SU-DHL-6 (cell line): ENCODE results near the gene SLC39A9.

ENCODE experiments used
- H2AFZ ChIP-seq: fragments of 200-600 bp; sonication (generic); 2 replicates; pipeline ENCODE4 v1.6.1; 2014; ENCODE audit warnings: low read depth, mild to moderate bottlenecking, moderate library complexity, mixed read lengths, antibody characterized with exemption, low read length; ENCODE audit not compliant: severe bottlenecking
- H3F3A ChIP-seq: fragments of 200-600 bp; shearing (Covaris generic); 2 replicates; pipeline ENCODE4 v1.6.0; 2016; ENCODE audit warnings: antibody characterized with exemption, mild to moderate bottlenecking; ENCODE audit not compliant: insufficient read depth
- H3K27ac ChIP-seq: fragments of 200-600 bp; sonication (generic); 2 replicates; pipeline ENCODE4 v1.5.1; 2016; ENCODE audit warnings: low read depth, mild to moderate bottlenecking, low read length, moderate library complexity, mixed read lengths
- H3K27me3 ChIP-seq: fragments of 200-600 bp; sonication (generic), shearing (Covaris generic); 2 replicates; pipeline ENCODE4 v1.6.0; 2014; ENCODE audit warnings: mild to moderate bottlenecking, low read length
- H3K36me3 ChIP-seq: fragments of 200-600 bp; sonication (generic); 2 replicates; pipeline ENCODE4 v1.6.1; 2014; ENCODE audit warnings: mild to moderate bottlenecking, low read length, mixed read lengths
- H3K4me2 ChIP-seq: fragments of 300-600, 200-600 bp; shearing (Covaris generic), sonication (generic); 2 replicates; pipeline ENCODE4 v1.6.0; 2014; ENCODE audit warnings: low read length, low read depth, mild to moderate bottlenecking; ENCODE audit not compliant: poor library complexity, severe bottlenecking
- H3K4me3 ChIP-seq: fragments of 200-600 bp; sonication (generic); 2 replicates; pipeline ENCODE4 v1.5.1; 2014; ENCODE audit warnings: antibody characterized with exemption, low read length, mild to moderate bottlenecking, mixed read lengths; ENCODE audit not compliant: insufficient read depth, poor library complexity, severe bottlenecking
- H3K79me2 ChIP-seq: fragments of 200-600 bp; sonication (generic); 2 replicates; pipeline ENCODE4 v1.6.1; 2014; ENCODE audit warnings: mild to moderate bottlenecking, low read length, moderate library complexity; ENCODE audit not compliant: insufficient read depth
- H3K9ac ChIP-seq: fragments of 200-600 bp; sonication (generic); 2 replicates; pipeline ENCODE4 v1.7.0; 2014; ENCODE audit warnings: mild to moderate bottlenecking, low read length
- H3K9me2 ChIP-seq: fragments of 200-600 bp; sonication (generic); replicated peaks from 2 replicates; pipeline ENCODE4 v1.6.1; 2014; ENCODE audit warnings: low read length; ENCODE audit not compliant: insufficient read depth
- H3K9me3 ChIP-seq: fragments of 200-600 bp; sonication (generic); 2 replicates; pipeline ENCODE4 v1.6.1; 2014; ENCODE audit warnings: low read length, mixed read lengths; ENCODE audit not compliant: insufficient read depth
- H4K20me1 ChIP-seq: fragments of 200-600 bp; sonication (generic); 2 replicates; pipeline ENCODE4 v1.6.1; 2014; ENCODE audit warnings: low read depth, mild to moderate bottlenecking, antibody characterized with exemption, low read length, moderate library complexity, mixed read lengths
- EZH2phosphoT487 ChIP-seq: fragments of 200-600 bp; sonication (generic), shearing (Covaris generic); conservative IDR thresholded peaks from 2 replicates; pipeline ENCODE4 v1.6.1; 2018; ENCODE audit warnings: mild to moderate bottlenecking, antibody characterized with exemption, low read length, moderate library complexity, mixed read lengths
- TF ChIP-seq, protein P1 (sequence below): fragments of 200-600 bp; sonication (generic); IDR thresholded peaks from one replicate; pipeline ENCODE4 v1.5.1; 2017; ENCODE audit warnings: antibody characterized with exemption, mild to moderate bottlenecking, low read length, moderate library complexity; ENCODE audit not compliant: insufficient read depth, poor library complexity, severe bottlenecking

SLC39A9 gene

GRCh38 chr14:69504775-69505174, 106.3 kb downstream of the SLC39A9 start:
- H3F3A ChIP-seq = no peaks in the 10 kb centered on the region
- H4K20me1 ChIP-seq = no peaks in the 10 kb centered on the region
- no peaks in the 10 kb centered on the region for H3K9me2 ChIP-seq

GRCh38 chr14:69505338-69506240, 107.1 kb downstream of the SLC39A9 start:
- H3K9ac ChIP-seq = no peak overlapping the region
- no peaks in the 10 kb centered on the region for H4K20me1 ChIP-seq
- H3F3A ChIP-seq = no peaks in the 10 kb centered on the region
- no peaks in the 10 kb centered on the region for H3K36me3 ChIP-seq
- H3K9me2 ChIP-seq = no peaks in the 10 kb centered on the region
- H3K27ac ChIP-seq = no peak overlapping the region
- H3K4me2 ChIP-seq = no peak overlapping the region
- no peak overlapping the region for H2AFZ ChIP-seq
- no peaks in the 10 kb centered on the region for H3K27me3 ChIP-seq
- H3K9me3 ChIP-seq = no peaks in the 10 kb centered on the region
- H3K79me2 ChIP-seq = no peaks in the 10 kb centered on the region
- no peak for TF ChIP-seq EZH2phosphoT487
- TF ChIP-seq, protein P1, sequence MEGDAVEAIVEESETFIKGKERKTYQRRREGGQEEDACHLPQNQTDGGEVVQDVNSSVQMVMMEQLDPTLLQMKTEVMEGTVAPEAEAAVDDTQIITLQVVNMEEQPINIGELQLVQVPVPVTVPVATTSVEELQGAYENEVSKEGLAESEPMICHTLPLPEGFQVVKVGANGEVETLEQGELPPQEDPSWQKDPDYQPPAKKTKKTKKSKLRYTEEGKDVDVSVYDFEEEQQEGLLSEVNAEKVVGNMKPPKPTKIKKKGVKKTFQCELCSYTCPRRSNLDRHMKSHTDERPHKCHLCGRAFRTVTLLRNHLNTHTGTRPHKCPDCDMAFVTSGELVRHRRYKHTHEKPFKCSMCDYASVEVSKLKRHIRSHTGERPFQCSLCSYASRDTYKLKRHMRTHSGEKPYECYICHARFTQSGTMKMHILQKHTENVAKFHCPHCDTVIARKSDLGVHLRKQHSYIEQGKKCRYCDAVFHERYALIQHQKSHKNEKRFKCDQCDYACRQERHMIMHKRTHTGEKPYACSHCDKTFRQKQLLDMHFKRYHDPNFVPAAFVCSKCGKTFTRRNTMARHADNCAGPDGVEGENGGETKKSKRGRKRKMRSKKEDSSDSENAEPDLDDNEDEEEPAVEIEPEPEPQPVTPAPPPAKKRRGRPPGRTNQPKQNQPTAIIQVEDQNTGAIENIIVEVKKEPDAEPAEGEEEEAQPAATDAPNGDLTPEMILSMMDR = no peak
- no peak overlapping the region for H3K4me3 ChIP-seq

More at GRCh38 chr14:69504775-69505174, 106.3 kb downstream of the SLC39A9 start:
- no peak overlapping the region for H3K27ac ChIP-seq
- H3K79me2 ChIP-seq = no peaks in the 10 kb centered on the region
- H3K9me3 ChIP-seq = no peaks in the 10 kb centered on the region
- no peak overlapping the region for H3K4me3 ChIP-seq
- no peak for TF ChIP-seq EZH2phosphoT487
- TF ChIP-seq, protein P1 = no peak
- no peak overlapping the region for H3K4me2 ChIP-seq
- no peak overlapping the region for H3K9ac ChIP-seq
- no peaks in the 10 kb centered on the region for H3K36me3 ChIP-seq
- no peak overlapping the region for H2AFZ ChIP-seq
- no peaks in the 10 kb centered on the region for H3K27me3 ChIP-seq

GRCh38 chr14:69506241-69506595, 107.7 kb downstream of the SLC39A9 start:
- Histone ChIP-seq H3K27me3 (no peaks in the 10 kb centered on the region), H3K9ac (no peak overlapping the region), H3K4me3 (no peak overlapping the region), H4K20me1 (no peaks in the 10 kb centered on the region), H3K79me2 (no peaks in the 10 kb centered on the region), H3K9me3 (no peaks in the 10 kb centered on the region), H3F3A (no peaks in the 10 kb centered on the region), H3K27ac (no peak overlapping the region), H3K9me2 (no peaks in the 10 kb centered on the region), H3K4me2 (no peak overlapping the region), H3K36me3 (no peaks in the 10 kb centered on the region), H2AFZ (no peak overlapping the region)
- TF ChIP-seq EZH2phosphoT487 = no peak
- TF ChIP-seq, protein P1 = no peak
